Measurements from ENCODE around the gene CASK. TPM values are rescaled to one million over a fixed set of nuclear protein-coding genes. Genes with fewer than 3 reads are reported as not detected.
"Not testable (repeated sequence)": the region's sequence is repeated elsewhere in the genome, so short reads cannot be mapped to it uniquely, and the experiment has no call there.

CASK gene
- total and polyA plus RNA-seq, 8 donors: 4.7 to 42.5 (median 22.9) TPM

GRCh38 chrX:41722214-41722613, 201.1 kb downstream of the CASK start:
- Histone ChIP-seq H3K27ac (no peak overlapping the region), H3K27me3 (peaks cover 0 to 7% (median 0%) of the 10 kb centered on the region in 4 donors), H3K4me3 (no peak overlapping the region), H3K9me3 (no peaks in the 10 kb centered on the region), H3K4me1 (no peaks in the 10 kb centered on the region), H3K36me3 (no peaks in the 10 kb centered on the region)
- TF ChIP-seq, protein P1, sequence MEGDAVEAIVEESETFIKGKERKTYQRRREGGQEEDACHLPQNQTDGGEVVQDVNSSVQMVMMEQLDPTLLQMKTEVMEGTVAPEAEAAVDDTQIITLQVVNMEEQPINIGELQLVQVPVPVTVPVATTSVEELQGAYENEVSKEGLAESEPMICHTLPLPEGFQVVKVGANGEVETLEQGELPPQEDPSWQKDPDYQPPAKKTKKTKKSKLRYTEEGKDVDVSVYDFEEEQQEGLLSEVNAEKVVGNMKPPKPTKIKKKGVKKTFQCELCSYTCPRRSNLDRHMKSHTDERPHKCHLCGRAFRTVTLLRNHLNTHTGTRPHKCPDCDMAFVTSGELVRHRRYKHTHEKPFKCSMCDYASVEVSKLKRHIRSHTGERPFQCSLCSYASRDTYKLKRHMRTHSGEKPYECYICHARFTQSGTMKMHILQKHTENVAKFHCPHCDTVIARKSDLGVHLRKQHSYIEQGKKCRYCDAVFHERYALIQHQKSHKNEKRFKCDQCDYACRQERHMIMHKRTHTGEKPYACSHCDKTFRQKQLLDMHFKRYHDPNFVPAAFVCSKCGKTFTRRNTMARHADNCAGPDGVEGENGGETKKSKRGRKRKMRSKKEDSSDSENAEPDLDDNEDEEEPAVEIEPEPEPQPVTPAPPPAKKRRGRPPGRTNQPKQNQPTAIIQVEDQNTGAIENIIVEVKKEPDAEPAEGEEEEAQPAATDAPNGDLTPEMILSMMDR (IDR thresholded peaks at IDR 0.05): no peak
- no peak for FAIRE-seq
- DNase-seq: no peak
- 87 to 97% methylated on average over 3 of the region's 3 CpGs for WGBS, 2 donors
- intact Hi-C loops (cut with DNase I): no loop called here
- no peak for ATAC-seq

DNA sequence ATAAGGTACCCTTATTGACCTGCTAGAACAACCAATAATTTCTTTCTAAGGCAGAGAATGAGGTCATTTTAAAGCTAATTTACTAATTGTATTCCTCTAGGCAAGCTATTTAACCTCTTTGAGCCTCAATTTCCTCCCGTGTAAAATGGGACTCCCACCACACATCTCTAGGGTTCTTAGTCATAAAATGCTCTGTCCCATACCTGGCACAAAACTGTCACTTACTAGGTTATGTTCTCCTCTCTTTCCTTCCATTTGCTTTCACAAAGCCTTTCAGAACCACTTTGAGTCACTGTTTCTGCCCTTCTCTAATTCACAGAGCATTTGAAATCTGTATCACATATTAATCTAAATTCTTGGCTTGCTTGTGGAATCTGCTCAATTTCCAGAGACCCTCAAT, 201.8 kb downstream of the CASK start:
- Histone ChIP-seq H3K36me3 (no peaks in the 10 kb centered on the region), H3K27me3 (peaks cover 0 to 7% (median 0%) of the 10 kb centered on the region in 4 donors), H3K4me3 (no peak overlapping the region), H3K27ac (no peak overlapping the region), H3K4me1 (no peaks in the 10 kb centered on the region), H3K9me3 (no peaks in the 10 kb centered on the region)
- no peak for FAIRE-seq
- TF ChIP-seq, protein P1 (IDR thresholded peaks at IDR 0.05): no peak
- intact Hi-C loops (cut with DNase I): no loop called here
- WGBS, 2 donors: 71 to 100% methylated on average over 1 of the region's 1 CpG
- no peak for DNase-seq
- no peak for ATAC-seq

GRCh38 chrX:41720125-41720779, 203.1 kb downstream of the CASK start:
- H3K27me3 ChIP-seq: peaks cover 0 to 7% (median 0%) of the 10 kb centered on the region in 4 donors
- 75 to 94% methylated on average over 3 of the region's 3 CpGs for WGBS, 2 donors
- intact Hi-C loops (cut with DNase I): no loop called here
- no peaks in the 10 kb centered on the region for H3K36me3 ChIP-seq
- H3K4me3 ChIP-seq: no peak overlapping the region
- DNase-seq (no peak), FAIRE-seq (no peak), ATAC-seq (peak in 1 of 4 donors; percentile 17)
- H3K9me3 ChIP-seq: no peaks in the 10 kb centered on the region
- no peaks in the 10 kb centered on the region for H3K4me1 ChIP-seq
- TF ChIP-seq, protein P1 (IDR thresholded peaks at IDR 0.05): no peak
- H3K27ac ChIP-seq: no peak overlapping the region

- H3K4me3 ChIP-seq; H3K9me3 ChIP-seq; ATAC-seq; FAIRE-seq; intact Hi-C loops (cut with DNase I); H3K27me3 ChIP-seq; H3K36me3 ChIP-seq; H3K27ac ChIP-seq; H3K4me1 ChIP-seq; DNase-seq: not testable (repeated sequence)
- WGBS, 2 donors: 84 to 92% methylated on average over 6 of the region's 6 CpGs
Observed at GRCh38 chrX:41719610-41720009, 203.7 kb downstream of the CASK start.

GRCh38 chrX:41718481-41719235, 204.7 kb downstream of the CASK start:
- WGBS, 2 donors: 72 to 77% methylated on average over 4 of the region's 4 CpGs
- FAIRE-seq (no peak), ATAC-seq (no peak), DNase-seq (peak in 2 of 6 donors; percentile 3 to 11)
- no peak overlapping the region for H3K4me3 ChIP-seq
- intact Hi-C loops (cut with DNase I): no loop called here
- peaks cover 0 to 7% (median 0%) of the 10 kb centered on the region in 4 donors for H3K27me3 ChIP-seq
- no peaks in the 10 kb centered on the region for H3K9me3 ChIP-seq
- H3K4me1 ChIP-seq: no peaks in the 10 kb centered on the region
- TF ChIP-seq, protein P1 (IDR thresholded peaks at IDR 0.05): no peak
- no peaks in the 10 kb centered on the region for H3K36me3 ChIP-seq
- no peak overlapping the region for H3K27ac ChIP-seq
